Muscle of back (tissue), 13 donors: ENCODE data around the gene ZNF547. TPM values are rescaled to one million over a fixed set of nuclear protein-coding genes. Genes with fewer than 3 reads are reported as not detected.

Experiments
- DNase-seq, 3 donors: peaks; one replicate each; pipeline versions ENCODE4 v3.0.0 to v3.0.0-alpha.2; 2013
- long read RNA-seq, 9 donors: transcript quantifications; one replicate each; lab custom pipeline, GENCODE V29; 2026
- polyA plus RNA-seq, 10 donors: library from polyadenylated mRNA; unstranded; fragments of 120-200 nt; gene quantifications; one replicate each; pipeline ENCODE4 v1.2.1, GENCODE V29; 2013; ENCODE audit not compliant: insufficient read length in 10 of 10

Gene ZNF547
- 1 to 10 TPM; 2.6 to 4.6 (median 3.1) TPM for polyA plus RNA-seq
- long read RNA-seq, donor 1, result 0 reads
- long read RNA-seq, donor 2, partial matches to known transcripts, result 0 of 1 reads
- long read RNA-seq, donor 2, other reads (novel, unspliced or antisense), result 0 of 1 reads
- long read RNA-seq, donor 3, result 0 reads
- long read RNA-seq, donor 4, result 0 reads
- long read RNA-seq, donor 5, result 0 reads
- long read RNA-seq, donor 6, partial matches to known transcripts, result 0 of 1 reads
- long read RNA-seq, donor 6, other reads (novel, unspliced or antisense), result 0 of 1 reads
- long read RNA-seq, donor 7, result 0 reads
- long read RNA-seq, donor 8, result 0 reads
- long read RNA-seq, donor 9, result 0 reads

- peak; percentile 100 for DNase-seq
These were observed at the start of gene ZNF547, which contains the start of gene TRAPPC2B for GRCh38 chr19:57362997-57363687. Gene ZNF547 (plus strand): TSS chr19:57363551. CDS start chr19:57368556, 5,005 bp downstream. Gene TRAPPC2B (plus strand): TSS chr19:57363551. CDS start chr19:57364834, 1,283 bp downstream.

GRCh38 chr19:57314146-57314545 is 49.2 kb upstream of the ZNF547 start:
- DNase-seq, result no peak

- no peak for DNase-seq
These were observed 45.8 kb upstream of the ZNF547 start for GRCh38 chr19:57317503-57317902.

GRCh38 chr19:57319869-57320179 is 43.5 kb upstream of the ZNF547 start:
- no peak for DNase-seq

GRCh38 chr19:57320180-57321084 is 42.9 kb upstream of the ZNF547 start, which contains the start of gene ZNF543:
Gene ZNF543 (plus strand): TSS chr19:57320472. CDS start chr19:57320854, 382 bp downstream.
- DNase-seq, result peak; percentile 97 to 99 (median 98)

- no peak for DNase-seq
These were observed 42.2 kb upstream of the ZNF547 start for GRCh38 chr19:57321116-57321515.

GRCh38 chr19:57321751-57322150 is 41.6 kb upstream of the ZNF547 start:
- DNase-seq, result no peak

- DNase-seq, result no peak
These were observed 38.4 kb upstream of the ZNF547 start for GRCh38 chr19:57324992-57325391.

GRCh38 chr19:57327993-57328392 is 35.4 kb upstream of the ZNF547 start:
- no peak for DNase-seq

GRCh38 chr19:57334191-57334590 is 29.2 kb upstream of the ZNF547 start:
- no peak for DNase-seq

GRCh38 chr19:57338877-57339276 is 24.5 kb upstream of the ZNF547 start:
- DNase-seq, result no peak

GRCh38 chr19:57342582-57342981 is 20.8 kb upstream of the ZNF547 start:
- DNase-seq, result no peak

- no peak for DNase-seq
These were observed 15.2 kb upstream of the ZNF547 start for GRCh38 chr19:57348136-57348535.

- DNase-seq, result peak; percentile 96 to 98 (median 97)
These were observed 12.2 kb upstream of the ZNF547 start, which contains the start of gene ZNF304 for GRCh38 chr19:57350877-57351805. Gene ZNF304 (plus strand): TSS chr19:57351271. CDS start chr19:57351665, 394 bp downstream.

GRCh38 chr19:57351867-57352266 is 11.5 kb upstream of the ZNF547 start:
- DNase-seq, result no peak

GRCh38 chr19:57355916-57356315 is 7.4 kb upstream of the ZNF547 start:
- no peak for DNase-seq

GRCh38 chr19:57357406-57357805 is 5.9 kb upstream of the ZNF547 start:
- no peak for DNase-seq

- no peak for DNase-seq
These were observed 4.1 kb upstream of the ZNF547 start for GRCh38 chr19:57359300-57359699.

- no peak for DNase-seq
These were observed 932 bp upstream of the ZNF547 start for GRCh38 chr19:57362419-57362818.

- peak in 2 of 3 donors; percentile 45 to 67 for DNase-seq
These were observed 384 bp downstream of the ZNF547 start for GRCh38 chr19:57363688-57364181.

- DNase-seq, result no peak
These were observed 3.4 kb downstream of the ZNF547 start for GRCh38 chr19:57366776-57367175.
